Measurements from ENCODE around the gene TKT. TPM values are rescaled to one million over a fixed set of nuclear protein-coding genes. Genes with fewer than 3 reads are reported as not detected.

Gene TKT
- total and polyA plus RNA-seq, 2 of the 8 experiments (the other 6 are each of a cell fraction or from before 2014, with no cell fraction given): 418 to 986 TPM

DNA sequence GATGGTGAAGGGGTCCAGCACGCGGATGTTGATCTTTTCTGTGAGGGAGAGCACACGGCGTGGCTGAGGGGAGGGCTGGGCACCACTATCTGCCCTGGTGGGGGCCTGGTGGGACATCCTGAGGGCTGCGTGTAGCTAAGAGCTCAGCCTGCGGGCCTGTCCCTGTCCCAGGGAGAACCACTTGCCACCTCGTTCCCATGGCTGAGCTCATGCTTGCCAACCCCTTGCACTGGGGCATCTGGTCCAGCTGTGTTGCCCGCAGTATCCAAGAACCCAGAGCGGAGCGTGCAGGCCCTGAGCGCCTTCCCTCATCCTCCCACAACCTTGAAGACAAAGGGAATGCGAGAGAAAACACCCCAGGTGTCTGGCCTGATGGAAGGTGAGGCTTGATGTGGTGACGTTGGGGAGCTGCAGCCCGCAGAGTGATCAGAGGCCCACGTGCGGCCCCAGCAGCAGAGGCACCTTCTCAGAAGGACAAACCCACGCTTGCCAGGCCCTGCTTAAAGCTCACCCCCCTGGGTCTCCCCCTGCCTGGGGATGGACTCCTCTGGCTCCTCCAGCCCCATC lies 28.9 kb downstream of the TKT start:
- Histone ChIP-seq H4K91ac (replicated peaks; ENCODE audit: insufficient read length, low read length) (no peak overlapping the region), H2BK5ac (ENCODE audit: low read depth, low read length) (no peak overlapping the region), H3K4me2 (ENCODE audit: insufficient read depth in 1 of 2, low read depth in 2 of 2, low read length in 2 of 2) (no peak overlapping the region), H3K9me3 (ENCODE audit: insufficient read depth in 2 of 2, low read depth in 1 of 2, low read length in 1 of 2) (no peaks in the 10 kb centered on the region), H3K27ac (ENCODE audit: low read depth, low read length) (no peak overlapping the region), H3K4me3 (ENCODE audit: extremely low read depth in 1 of 4, insufficient read depth in 2 of 4, low read depth in 3 of 4, low read length in 4 of 4) (no peak overlapping the region), H3K4me1 (replicated peaks in 1 of 4; ENCODE audit: control insufficient read depth in 3 of 4, insufficient read depth in 4 of 4, low read length in 3 of 4) (peaks cover 0 to 2% (median 0%) of the 10 kb centered on the region in 4 experiments; a peak in 1 of 7 replicates), H2AK5ac (ENCODE audit: low read depth, low read length) (no peak overlapping the region), H2BK120ac (replicated peaks; ENCODE audit: low read depth, low read length) (no peak overlapping the region), H2BK12ac (ENCODE audit: low read depth, low read length) (no peak overlapping the region), H3K9ac (replicated peaks in 1 of 4; ENCODE audit: extremely low read depth in 1 of 4, low read depth in 3 of 4, low read length in 3 of 4) (no peak overlapping the region), H3K56ac (replicated peaks; ENCODE audit: insufficient read length, low read depth, low read length) (no peak overlapping the region), H4K8ac (ENCODE audit: extremely low read depth, insufficient read depth, low read length) (no peak overlapping the region), H2AFZ (ENCODE audit: low read length) (no peak overlapping the region), H3K23me2 (ENCODE audit: low read depth, low read length) (no peaks in the 10 kb centered on the region), H3K79me1 (ENCODE audit: low read depth, low read length) (peaks cover 3% of the 10 kb centered on the region), H3K27me3 (replicated peaks in 1 of 4; ENCODE audit: control insufficient read depth in 3 of 4, extremely low read depth in 1 of 4, insufficient read depth in 3 of 4, low read length in 3 of 4) (no peaks in the 10 kb centered on the region), H3K79me2 (ENCODE audit: control insufficient read depth in 1 of 2, insufficient read depth in 2 of 2, low read length in 2 of 2) (no peaks in the 10 kb centered on the region; a peak in 1 of 4 replicates), H3K36me3 (ENCODE audit: control insufficient read depth in 2 of 4, insufficient read depth in 4 of 4, low read length in 3 of 4) (peaks cover 63 to 88% (median 84%) of the 10 kb centered on the region in 4 experiments), H3K23ac (ENCODE audit: insufficient read length) (no peak overlapping the region), H4K5ac (ENCODE audit: insufficient read length, low read depth, low read length) (no peak overlapping the region), H4K20me1 (replicated peaks in 1 of 2; ENCODE audit: control insufficient read depth in 1 of 2, insufficient read depth in 2 of 2, low read length in 2 of 2) (peaks cover 19 to 54% of the 10 kb centered on the region in 2 experiments), H2BK20ac (ENCODE audit: low read length) (no peak overlapping the region), H2BK15ac (ENCODE audit: low read length) (no peak overlapping the region), H3K4ac (replicated peaks; ENCODE audit: insufficient read length, low read depth, low read length) (no peak overlapping the region), H3K18ac (ENCODE audit: extremely low read depth, low read length) (no peak overlapping the region), H3K14ac (ENCODE audit: insufficient read length) (no peak overlapping the region)
- 90% methylated on average over 15 of the region's 17 CpGs; no CpG with 5 or more reads in 1 of the 2 experiments for WGBS, 2 experiments (ENCODE audit: extremely low coverage in 1 of 2, insufficient coverage in 1 of 2, insufficient read length in 1 of 2, insufficient replicate concordance in 2 of 2, low coverage in 1 of 2, low lambda C conversion rate in 2 of 2, missing lambda C conversion rate in 1 of 2)
- FAIRE-seq: no peak
- CTCF ChIA-PET (ENCODE audit: partially characterized antibody): interaction anchor here (0.6 to 3.2 kb wide), 9 partner anchors 11 to 605 kb away, joined by 3 to 14 read pairs (median 3); no protein-coding TSS in a partner anchor
- POLR2A ChIA-PET (ENCODE audit: partially characterized antibody): interaction anchor here (1.9 to 28.5 kb wide), 2 partner anchors 9 to 23 kb away, joined by 8 to 449 read pairs; partner anchors contain the start of gene TKT
- DNase-seq (ENCODE audit: low read depth in 1 of 2, low spot score in 2 of 2): no peak

Measured in H1 (cell line).